ENCODE measurements around the gene SLC30A10. TPM values are rescaled to one million over a fixed set of nuclear protein-coding genes. Genes with fewer than 3 reads are reported as not detected.
"Not testable (repeated sequence)": the region's sequence is repeated elsewhere in the genome, so short reads cannot be mapped to it uniquely, and the experiment has no call there.

SLC30A10 gene
- total RNA-seq, 1 donor from 2014 or later = 2.2 TPM

DNA sequence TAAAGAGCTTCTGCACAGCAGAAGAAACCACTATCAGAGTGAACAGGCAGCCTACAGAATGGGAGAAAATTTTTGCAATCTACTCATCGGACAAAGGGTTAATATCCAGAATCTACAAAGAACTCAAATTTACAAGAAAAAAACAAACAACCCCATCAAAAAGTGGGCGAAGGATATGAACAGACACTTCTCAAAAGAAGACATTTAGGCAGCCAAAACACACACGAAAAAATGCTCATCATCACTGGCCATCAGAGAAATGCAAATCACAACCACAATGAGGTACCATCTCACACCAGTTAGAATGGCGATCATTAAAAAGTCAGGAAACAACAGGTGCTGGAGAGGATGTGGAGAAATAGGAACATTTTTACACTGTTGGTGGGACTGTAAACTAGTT, 36.5 kb downstream of the SLC30A10 start:
- not testable (repeated sequence) for DNase-seq

DNA sequence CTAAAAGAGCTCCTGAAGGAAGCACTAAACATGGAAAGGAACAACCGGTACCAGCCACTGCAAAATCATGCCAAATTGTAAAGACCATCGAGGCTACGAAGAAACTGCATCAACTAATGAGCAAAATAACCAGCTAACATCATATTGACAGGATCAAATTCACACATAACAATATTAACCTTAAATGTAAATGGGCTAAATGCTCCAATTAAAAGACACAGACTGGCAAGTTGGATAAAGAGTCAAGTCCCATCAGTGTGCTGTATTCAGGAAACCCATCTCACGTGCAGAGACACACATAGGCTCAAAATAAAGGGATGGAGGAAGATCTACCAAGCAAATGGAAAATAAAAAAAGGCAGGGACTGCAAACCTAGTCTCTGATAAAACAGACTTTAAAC, 39.7 kb downstream of the SLC30A10 start:
- not testable (repeated sequence) for DNase-seq

DNA sequence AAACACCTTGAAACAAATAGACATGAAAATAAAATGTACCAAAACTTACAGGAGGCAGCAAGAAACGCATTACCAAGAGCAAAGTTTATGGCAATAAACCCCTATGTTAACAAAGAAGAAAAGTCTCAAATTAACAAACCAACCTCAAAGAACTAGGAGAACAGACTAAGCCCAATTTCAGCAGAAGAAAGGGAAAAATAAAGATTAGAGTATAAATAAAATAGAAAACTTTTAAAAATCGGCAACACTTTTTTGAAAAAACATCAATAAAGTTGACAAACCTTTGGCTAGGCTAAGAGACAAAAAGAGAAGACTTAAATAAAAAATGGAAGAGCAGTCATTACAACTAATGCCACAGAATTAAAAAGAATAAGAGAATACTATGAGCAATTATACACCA, 42.7 kb downstream of the SLC30A10 start:
- no peak for DNase-seq

DNA sequence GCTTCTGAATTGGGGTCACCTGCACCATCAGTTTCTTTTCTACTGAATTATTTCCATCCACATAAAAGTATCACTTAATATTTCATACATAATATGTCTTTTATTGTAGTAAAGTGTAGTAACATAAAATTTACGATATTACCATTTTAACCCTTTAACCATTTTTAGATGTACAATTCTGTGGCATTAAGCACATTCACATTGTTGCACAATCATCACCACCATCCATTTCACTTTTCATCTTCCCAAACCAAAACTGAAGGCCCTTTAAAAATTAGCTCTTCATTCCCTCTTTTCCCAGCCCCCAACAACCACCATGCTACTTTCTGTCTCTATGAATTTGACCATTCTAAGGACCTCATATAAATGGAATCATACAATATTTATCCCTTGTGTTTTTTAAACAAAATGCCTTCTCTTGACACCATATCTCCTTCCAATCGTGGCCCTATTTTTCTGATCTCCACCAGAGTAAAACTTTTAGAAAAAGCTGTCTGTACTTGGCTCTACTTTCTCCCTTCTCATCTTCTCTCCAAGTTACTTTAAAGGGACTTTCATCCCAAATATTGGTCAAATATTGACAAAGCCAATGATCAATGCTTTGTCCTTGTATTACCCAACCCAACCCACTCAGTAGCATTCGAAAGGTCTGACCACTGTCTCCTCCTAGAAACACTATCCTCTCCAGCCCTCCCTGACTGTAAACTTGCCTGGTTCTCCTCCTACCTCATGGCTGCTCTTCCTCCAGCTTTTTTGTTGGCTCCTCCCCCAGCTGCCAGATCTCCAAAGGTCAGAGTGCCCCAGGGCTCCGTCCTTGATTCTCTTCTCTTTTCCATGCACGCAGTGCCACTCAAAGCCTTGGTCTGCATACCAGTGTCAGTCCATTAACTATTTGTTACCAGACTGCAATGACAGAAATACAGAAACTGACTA, 44.7 kb downstream of the SLC30A10 start:
- no peak for DNase-seq

DNA sequence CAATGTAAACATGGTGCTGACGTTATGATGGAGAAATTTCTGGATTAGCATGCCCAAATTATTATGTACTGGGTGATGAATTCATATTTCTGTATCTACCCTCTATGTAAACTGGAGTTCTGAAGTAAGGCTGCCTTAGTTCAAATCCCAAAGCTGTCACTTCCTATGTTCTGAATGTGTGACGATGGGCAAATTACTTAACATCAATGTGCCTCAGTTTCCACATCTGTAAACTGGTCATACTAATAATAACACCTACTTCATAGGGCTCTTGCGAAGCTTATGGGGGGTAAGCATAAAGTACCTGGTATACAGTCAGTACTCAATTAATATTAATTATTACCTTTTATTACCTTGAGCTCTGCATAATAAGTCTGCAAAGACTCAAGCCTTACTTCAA, 45.6 kb downstream of the SLC30A10 start:
- no peak for DNase-seq

DNA sequence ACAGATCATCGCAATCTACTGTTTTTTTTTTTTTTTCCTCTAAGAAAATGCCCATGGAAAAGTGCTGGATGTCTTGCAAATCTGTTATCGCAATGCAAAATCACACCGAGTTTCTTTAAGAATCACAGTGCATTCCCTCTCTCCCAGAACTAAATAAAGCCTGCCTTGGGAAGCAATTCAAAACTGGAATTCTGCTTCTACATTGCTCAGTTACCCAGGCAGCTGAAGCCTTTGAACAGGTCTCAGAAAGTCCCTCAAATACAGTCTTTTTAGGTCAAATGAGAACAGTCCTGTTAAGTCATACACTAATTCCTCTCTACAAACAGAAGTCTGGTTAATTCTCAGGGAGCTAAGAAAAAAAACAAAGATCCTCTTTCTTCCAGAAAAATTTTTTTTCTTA, 46.3 kb downstream of the SLC30A10 start:
- DNase-seq = no peak

DNA sequence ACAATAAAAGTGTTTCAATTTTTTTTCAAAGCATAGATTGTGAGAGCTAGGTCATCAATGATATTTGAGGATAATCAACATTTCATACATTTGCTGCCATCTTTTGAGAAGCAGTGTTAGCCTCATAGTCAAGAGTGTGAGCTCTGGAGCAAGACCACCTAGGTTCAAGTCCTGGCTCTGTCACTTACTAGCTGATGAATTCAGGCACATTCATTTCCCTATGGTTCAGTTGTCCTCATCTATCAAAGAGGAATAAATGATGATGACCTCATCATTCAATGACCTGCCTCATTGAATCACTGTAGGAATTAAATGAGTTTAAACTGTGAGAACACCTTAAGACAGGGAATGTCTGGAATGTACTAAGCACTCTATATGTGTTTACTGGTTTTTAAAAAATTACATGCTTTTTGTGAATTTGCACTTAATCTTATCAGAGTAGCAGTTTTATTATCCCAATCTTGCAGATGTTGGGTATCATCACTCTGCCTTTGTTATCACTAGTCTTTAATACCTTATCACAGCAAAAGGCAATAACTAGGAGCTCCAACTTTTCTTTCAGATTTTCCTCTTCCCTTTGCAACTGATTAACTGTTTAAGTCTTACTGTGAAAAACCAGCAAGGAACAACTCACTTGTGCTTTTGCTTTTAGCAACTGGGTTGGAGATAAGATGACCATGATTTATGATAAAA, 47.4 kb downstream of the SLC30A10 start:
- no peak for DNase-seq

DNA sequence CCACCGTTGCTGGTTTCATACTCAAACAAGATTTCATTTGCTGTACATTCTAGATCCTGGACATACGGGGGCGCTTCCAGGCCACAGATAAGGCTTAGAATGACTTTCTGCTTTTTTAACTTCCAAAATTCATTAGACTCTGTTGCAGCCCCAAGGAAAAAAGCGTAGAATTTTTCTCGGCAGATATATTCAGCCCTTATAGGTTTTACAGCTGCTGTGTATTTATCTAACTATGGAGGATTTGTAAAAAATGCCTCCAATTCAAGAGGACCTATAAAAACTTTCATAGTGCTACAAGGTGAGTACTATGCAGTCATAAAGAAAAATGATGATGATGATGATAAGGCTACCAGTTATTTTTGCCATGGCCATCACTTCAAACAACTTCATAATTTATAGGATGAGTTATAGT, 51.6 kb downstream of the SLC30A10 start:
- no peak for DNase-seq

DNA sequence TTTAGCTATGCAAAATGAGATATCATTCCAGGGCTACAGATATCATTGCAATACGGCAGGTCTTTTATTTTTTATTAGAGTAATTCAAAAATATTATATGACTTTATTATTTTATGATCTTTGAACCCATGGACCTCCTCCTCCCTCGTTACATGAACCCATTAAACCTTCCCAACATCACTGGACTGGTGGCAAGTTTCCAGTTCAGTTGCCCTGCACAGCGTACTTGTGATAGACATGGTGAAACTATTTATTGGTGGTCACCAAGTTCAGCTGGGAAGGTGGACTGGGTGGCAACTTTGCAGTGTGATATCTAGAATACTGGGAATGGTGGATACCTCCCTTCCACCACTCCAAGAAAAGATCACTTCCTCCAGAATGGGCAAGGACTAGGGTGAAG, 52.5 kb downstream of the SLC30A10 start:
- no peak for DNase-seq

DNA sequence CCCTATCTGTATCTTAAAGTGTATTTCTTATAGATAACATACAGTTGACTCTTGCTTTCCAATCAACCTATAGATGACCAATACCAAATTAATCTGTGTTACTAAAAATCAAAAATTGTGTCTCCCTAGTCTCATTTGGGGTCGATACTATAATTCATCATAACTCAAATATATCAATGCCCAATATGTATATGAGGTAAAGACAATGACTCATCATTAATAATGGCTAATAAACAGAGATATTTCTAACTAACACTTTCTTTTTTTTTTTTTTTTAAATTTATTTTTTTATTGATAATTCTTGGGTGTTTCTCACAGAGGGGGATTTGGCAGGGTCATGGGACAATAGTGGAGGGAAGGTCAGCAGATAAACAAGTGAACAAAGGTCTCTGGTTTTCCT, 55.8 kb downstream of the SLC30A10 start:
- not testable (repeated sequence) for DNase-seq

DNA sequence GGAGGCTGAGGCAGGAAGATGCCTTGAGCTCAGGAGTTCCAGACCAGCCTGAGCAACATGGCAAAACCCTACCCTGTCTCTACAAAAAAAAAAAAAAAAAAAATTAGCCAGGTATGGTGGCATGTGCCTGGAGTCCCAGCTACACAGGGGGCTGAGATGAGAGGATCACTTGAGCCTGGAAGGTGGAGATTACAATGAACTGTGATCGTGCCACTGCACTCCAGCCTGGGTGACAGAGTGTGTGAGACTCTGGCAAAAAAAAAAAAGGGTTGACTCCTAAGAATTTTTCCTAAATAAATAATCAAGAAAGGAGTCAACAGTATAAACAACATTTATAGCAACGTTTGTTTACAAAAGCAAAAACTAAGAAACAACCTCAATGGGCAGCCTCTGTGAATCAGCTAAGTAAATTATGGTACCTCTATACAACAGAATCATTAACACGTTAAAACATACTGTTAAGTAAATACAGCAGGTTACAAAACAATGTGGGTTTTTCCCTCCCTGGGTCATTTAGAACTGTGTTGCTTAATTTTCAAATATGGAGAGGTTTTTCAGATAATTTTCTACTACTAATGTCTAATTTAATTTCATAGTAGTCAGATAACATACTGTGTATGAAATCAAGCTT, 56.8 kb downstream of the SLC30A10 start:
- no peak for DNase-seq

DNA sequence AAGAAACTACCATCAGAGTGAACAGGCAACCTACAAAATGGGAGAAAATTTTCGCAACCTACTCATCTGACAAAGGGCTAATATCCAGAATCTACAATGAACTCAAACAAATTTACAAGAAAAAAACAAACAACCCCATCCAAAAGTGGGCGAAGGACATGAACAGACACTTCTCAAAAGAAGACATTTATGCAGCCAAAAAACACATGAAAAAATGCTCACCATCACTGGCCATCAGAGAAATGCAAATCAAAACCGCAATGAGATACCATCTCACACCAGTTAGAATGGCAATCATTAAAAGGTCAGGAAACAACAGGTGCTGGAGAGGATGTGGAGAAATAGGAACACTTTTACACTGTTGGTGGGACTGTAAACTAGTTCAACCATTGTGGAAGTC, 59.7 kb downstream of the SLC30A10 start:
- not testable (repeated sequence) for DNase-seq

Small RNAs within 50 kb of the gene (small RNA-seq; reads per million reads assigned to genes)
- gene RF00012 (ENCODE audit: low replicate concordance) = not detected

Other genes with a start within 250 kb of the SLC30A10 start
- gene EPRS1, start 117.9 kb upstream of the SLC30A10 start, total RNA-seq = 110 TPM
- gene BPNT1, start 161.2 kb upstream of the SLC30A10 start, total RNA-seq = 20.3 TPM
- 89.8 TPM for gene IARS2, start 165.6 kb upstream of the SLC30A10 start, total RNA-seq

Data from tongue (tissue), 3 donors.